Spleen (tissue), 11 donors: ENCODE data around the gene RBM20. TPM values are rescaled to one million over a fixed set of nuclear protein-coding genes. Genes with fewer than 3 reads are reported as not detected.

Experiments used
- DNase-seq: peaks from one replicate; pipeline ENCODE4 v3.0.0-alpha.2; 2020
- H3K27ac ChIP-seq, 8 donors: fragments of 200-600 bp; sonication (generic) in 7 of 8; 1 replicate in 4 of 8; 2 replicates in 4 of 8; pipeline versions ENCODE4 v1.5.0 to v1.8.0; 2016 to 2021; ENCODE audit warnings: inconsistent platforms in 4 of 8, mild to moderate bottlenecking in 4 of 8, moderate library complexity in 1 of 8
- H3K27me3 ChIP-seq, 7 donors: fragments of 200-600 bp; sonication (generic) in 6 of 7; replicated peaks in 1 of 7; 1 replicate in 4 of 7; 2 replicates in 3 of 7; pipeline versions ENCODE4 v1.5.0 to v1.8.0; 2016 to 2021; ENCODE audit warnings: inconsistent platforms in 3 of 7, mild to moderate bottlenecking in 1 of 7
- H3K36me3 ChIP-seq, 6 donors: fragments of 200-600 bp; sonication (generic) in 5 of 6; 1 replicate in 4 of 6; 2 replicates in 2 of 6; pipeline versions ENCODE4 v1.5.0 to v1.8.0; 2016 to 2021; ENCODE audit warnings: inconsistent platforms in 2 of 6
- H3K4me1 ChIP-seq, 6 donors: fragments of 200-600 bp; sonication (generic) in 5 of 6; 1 replicate in 3 of 6; 2 replicates in 3 of 6; pipeline versions ENCODE4 v1.5.0 to v1.8.0; 2016 to 2021; ENCODE audit warnings: inconsistent platforms in 3 of 6
- H3K4me3 ChIP-seq, 8 donors: fragments of 200-600 bp; sonication (generic) in 7 of 8; 1 replicate in 4 of 8; 2 replicates in 4 of 8; pipeline versions ENCODE4 v1.5.0 to v1.8.0; 2016 to 2021; ENCODE audit warnings: inconsistent platforms in 4 of 8, mild to moderate bottlenecking in 4 of 8, moderate library complexity in 2 of 8
- H3K9me3 ChIP-seq, 8 donors: fragments of 200-600 bp; sonication (generic) in 7 of 8; 1 replicate in 4 of 8; 2 replicates in 4 of 8; pipeline versions ENCODE4 v1.5.0 to v1.8.0; 2016 to 2021; ENCODE audit warnings: inconsistent platforms in 4 of 8
- CTCF ChIP-seq, 11 experiments: fragments of 200-600 bp in 7 of 11; fragments of 450-650 bp in 4 of 11; sonication (generic) in 4 of 11; IDR thresholded peaks in 8 of 11; conservative IDR thresholded peaks in 3 of 11; 1 replicate in 7 of 11; 2 replicates in 4 of 11; pipeline versions ENCODE4 v1.4.0 to v1.8.0; 2016 to 2021; ENCODE audit warnings: antibody characterized with exemption in 11 of 11, inconsistent platforms in 4 of 11, mild to moderate bottlenecking in 1 of 11
- POLR2A ChIP-seq, 3 donors: fragments of 450-650 bp; IDR thresholded peaks; one replicate each; pipeline ENCODE4 v1.5.1; 2017; ENCODE audit warnings: antibody characterized with exemption in 3 of 3, mild to moderate bottlenecking in 1 of 3
- POLR2AphosphoS5 ChIP-seq, 3 donors: sonication (generic); formaldehyde crosslinking; IDR thresholded peaks; one replicate each; pipeline ENCODE4 v1.5.1; 2017; ENCODE audit warnings: antibody characterized with exemption in 3 of 3
- WGBS, 5 donors: extraction: QIAGEN DNeasy Blood & Tissue Kit in 3 of 5; methylation state at CpG; one replicate each; pipeline versions ENCODE4 v1.1.5 to v1.1.7; 2013 to 2018; 5-methylcytosine and 5-hydroxymethylcytosine counted together
- intact Hi-C: fragments of 100-400 bp; cut with DNase I; formaldehyde crosslinking; loops from one replicate; pipeline ENCODE4 v1.15.0; 2023; ENCODE audit warnings: low total_unique reads
- polyA plus RNA-seq, 3 donors: library from polyadenylated mRNA; stranded (reverse); fragments of 200-250 nt; gene quantifications; one replicate each; pipeline ENCODE4 v1.2.1, GENCODE V29; 2013
- total RNA-seq, 7 donors: library from RNA; depleted of rRNA in 3 of 7; stranded (reverse); fragments of >200 nt in 3 of 7; fragmentation: NEBNext Ultra II Directional in 4 of 7; extraction: Animal tissue kit (Norgen Biotek cat#: 25700) in 4 of 7; gene quantifications; one replicate each; pipeline versions ENCODE4 v1.1.0 to v1.2.1, GENCODE V29; 2016 to 2021
- donor health status: healthy with polysubstance abuse.
- donor health status: DM: no; HTN: no; CAD: no; lungs with moderate emphysema.
- donor health status: DM: no; HTN: no; CAD: no.
- donor health status: Bipolar disorder and iron deficiency.
- donor health status: healthy.
- donor health status: DM: no; HTN: no; CAD: no.
- donor health status: DM: yes; HTN: yes; CAD: no.

The RBM20 gene
- total and polyA plus RNA-seq, 10 donors = 0.04 to 0.72 (median 0.29) TPM; not detected in 1

- H3K4me3 ChIP-seq = no peak overlapping the region
- WGBS, 5 donors = 71 to 93% (median 80%) methylated on average over 6 of the region's 6 CpGs
- DNase-seq = no peak
- TF ChIP-seq CTCF (IDR thresholded peaks at IDR 0.05 in 8 of 11, conservative IDR thresholded peaks at IDR 0.05 in 3 of 11) (no peak), POLR2A (IDR thresholded peaks at IDR 0.05) (no peak), POLR2AphosphoS5 (IDR thresholded peaks at IDR 0.05) (no peak)
- no peaks in the 10 kb centered on the region for H3K27me3 ChIP-seq
- no peaks in the 10 kb centered on the region for H3K36me3 ChIP-seq
- no peaks in the 10 kb centered on the region for H3K4me1 ChIP-seq
- H3K27ac ChIP-seq = no peak overlapping the region
- no peaks in the 10 kb centered on the region for H3K9me3 ChIP-seq
- intact Hi-C loops = no loop called here
Measured at GRCh38 chr10:110698782-110699201, 54.7 kb downstream of the RBM20 start.

- H3K27me3 ChIP-seq = no peaks in the 10 kb centered on the region
- no peaks in the 10 kb centered on the region for H3K4me1 ChIP-seq
- DNase-seq = no peak
- H3K27ac ChIP-seq = no peak overlapping the region
- intact Hi-C loops = no loop called here
- H3K9me3 ChIP-seq = peaks cover 0 to 4% (median 0%) of the 10 kb centered on the region in 8 donors
- no peaks in the 10 kb centered on the region for H3K36me3 ChIP-seq
- H3K4me3 ChIP-seq = no peak overlapping the region
- no peak for TF ChIP-seq POLR2AphosphoS5 (IDR thresholded peaks at IDR 0.05)
- TF ChIP-seq CTCF (IDR thresholded peaks at IDR 0.05 in 8 of 11, conservative IDR thresholded peaks at IDR 0.05 in 3 of 11) = no peak
- TF ChIP-seq POLR2A (IDR thresholded peaks at IDR 0.05) = no peak
- WGBS, 5 donors = 78 to 85% (median 81%) methylated on average over 10 of the region's 10 CpGs
Measured at GRCh38 chr10:110699859-110700468, 55.8 kb downstream of the RBM20 start.

GRCh38 chr10:110700947-110701616 lies 56.9 kb downstream of the RBM20 start:
- Histone ChIP-seq H3K36me3 (no peaks in the 10 kb centered on the region), H3K27ac (no peak overlapping the region)
- WGBS, 5 donors = 69 to 86% (median 82%) methylated on average over 10 of the region's 10 CpGs

More at GRCh38 chr10:110700947-110701616, 56.9 kb downstream of the RBM20 start:
- Histone ChIP-seq H3K27me3 (no peaks in the 10 kb centered on the region), H3K4me3 (no peak overlapping the region), H3K9me3 (peaks cover 0 to 4% (median 0%) of the 10 kb centered on the region in 8 donors), H3K4me1 (no peaks in the 10 kb centered on the region)
- DNase-seq = no peak
- TF ChIP-seq POLR2AphosphoS5 (IDR thresholded peaks at IDR 0.05) (no peak), POLR2A (IDR thresholded peaks at IDR 0.05) (no peak), CTCF (IDR thresholded peaks at IDR 0.05 in 8 of 11, conservative IDR thresholded peaks at IDR 0.05 in 3 of 11) (no peak)
- intact Hi-C loops = no loop called here
